Activated CD8-positive, alpha-beta memory T cell treated with anti-CD3 and anti-CD28 coated beads, Interleukin-2, amount 50 U/mL, for 24 hours (primary cell): ENCODE data around the gene CCDC136.

Experiments used
- DNase-seq: peaks from one replicate; pipeline ENCODE4 v3.0.0-alpha.2; 2020; ENCODE audit errors: extremely low read depth

CCDC136 gene

DNA sequence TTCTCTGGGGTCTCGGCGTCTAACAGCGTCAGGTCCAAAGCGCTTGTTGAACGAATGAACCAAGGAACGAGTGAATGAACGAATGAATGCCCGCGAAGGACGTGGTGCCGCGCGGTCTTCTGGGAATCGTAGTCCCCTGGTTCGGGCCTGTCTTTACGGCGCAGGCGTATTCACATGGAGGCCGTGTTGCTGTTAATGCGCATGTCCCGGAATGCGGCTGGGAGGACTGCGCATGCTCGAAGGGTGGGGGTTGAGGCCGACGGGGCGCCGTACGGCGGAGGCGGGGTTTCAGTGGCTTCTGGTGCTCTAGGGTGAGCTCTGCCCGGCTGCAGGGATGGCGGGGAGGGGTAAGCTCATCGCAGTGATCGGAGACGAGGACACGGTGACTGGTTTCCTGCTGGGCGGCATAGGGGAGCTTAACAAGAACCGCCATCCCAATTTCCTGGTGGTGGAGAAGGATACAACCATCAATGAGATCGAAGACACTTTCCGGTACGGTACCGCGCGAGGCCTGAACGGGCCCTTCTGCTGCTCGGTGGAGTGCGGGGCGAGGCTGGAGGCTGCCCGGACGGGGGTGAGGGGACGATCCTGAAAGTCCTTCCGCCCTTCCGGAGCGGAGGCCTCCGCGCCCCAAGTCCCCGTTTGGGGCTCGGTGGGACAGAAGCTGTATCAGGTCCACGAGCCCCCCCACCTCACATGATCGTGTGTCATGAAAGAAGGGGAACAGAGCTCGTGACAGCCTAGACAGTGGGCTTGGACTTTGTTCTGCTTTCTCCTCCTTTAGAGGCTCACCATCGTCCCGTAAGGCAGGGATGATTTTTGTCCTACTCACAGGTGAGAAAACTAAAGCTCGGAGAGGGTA, 71.0 kb downstream of the CCDC136 start, which contains the start of gene ATP6V1F:
TSS of gene ATP6V1F (plus strand) at position 286 of the 862 bp plus-strand sequence. CDS start at position 335, 49 bp downstream.
- DNase-seq, result peak; percentile 95

DNA sequence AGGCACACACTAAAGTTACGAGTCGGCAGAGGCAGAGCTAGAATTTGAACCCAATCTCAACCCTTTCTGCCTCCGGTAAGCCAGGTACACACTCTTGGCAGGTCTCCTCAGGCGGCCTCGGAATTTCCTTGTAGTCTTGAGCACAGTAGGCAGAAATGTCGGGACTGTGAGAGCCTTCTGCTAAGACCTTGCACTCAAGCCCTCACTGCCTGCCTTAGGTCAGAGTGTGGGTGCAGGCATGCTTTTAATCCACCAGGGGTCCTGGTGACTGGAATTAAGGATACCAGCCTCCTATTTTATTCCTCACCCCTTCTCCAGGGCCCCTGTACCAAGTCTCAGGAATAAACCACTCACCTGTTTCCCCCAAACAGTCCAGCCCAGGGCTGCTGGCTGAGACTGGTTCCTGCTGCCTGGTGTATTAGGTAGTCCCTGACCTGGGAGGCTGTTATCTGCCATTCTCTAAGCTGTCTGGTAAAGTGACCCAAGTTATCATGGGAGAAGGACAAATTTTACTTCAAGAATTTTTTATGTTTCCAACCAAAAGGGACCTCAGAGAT, 71.7 kb downstream of the CCDC136 start:
- DNase-seq, result no peak

DNA sequence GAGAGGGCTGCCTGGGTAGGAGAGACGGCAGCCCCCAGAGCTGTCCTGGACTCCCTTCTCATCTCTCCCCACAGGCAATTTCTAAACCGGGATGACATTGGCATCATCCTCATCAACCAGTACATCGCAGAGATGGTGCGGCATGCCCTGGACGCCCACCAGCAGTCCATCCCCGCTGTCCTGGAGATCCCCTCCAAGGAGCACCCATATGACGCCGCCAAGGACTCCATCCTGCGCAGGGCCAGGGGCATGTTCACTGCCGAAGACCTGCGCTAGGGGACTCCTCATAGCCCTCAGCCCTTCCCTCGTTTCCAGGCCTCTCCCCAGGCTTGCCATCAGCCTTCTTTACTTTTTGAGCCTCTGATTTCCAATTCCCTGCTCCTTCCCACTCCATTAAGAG, 73.5 kb downstream of the CCDC136 start:
- no peak for DNase-seq

DNA sequence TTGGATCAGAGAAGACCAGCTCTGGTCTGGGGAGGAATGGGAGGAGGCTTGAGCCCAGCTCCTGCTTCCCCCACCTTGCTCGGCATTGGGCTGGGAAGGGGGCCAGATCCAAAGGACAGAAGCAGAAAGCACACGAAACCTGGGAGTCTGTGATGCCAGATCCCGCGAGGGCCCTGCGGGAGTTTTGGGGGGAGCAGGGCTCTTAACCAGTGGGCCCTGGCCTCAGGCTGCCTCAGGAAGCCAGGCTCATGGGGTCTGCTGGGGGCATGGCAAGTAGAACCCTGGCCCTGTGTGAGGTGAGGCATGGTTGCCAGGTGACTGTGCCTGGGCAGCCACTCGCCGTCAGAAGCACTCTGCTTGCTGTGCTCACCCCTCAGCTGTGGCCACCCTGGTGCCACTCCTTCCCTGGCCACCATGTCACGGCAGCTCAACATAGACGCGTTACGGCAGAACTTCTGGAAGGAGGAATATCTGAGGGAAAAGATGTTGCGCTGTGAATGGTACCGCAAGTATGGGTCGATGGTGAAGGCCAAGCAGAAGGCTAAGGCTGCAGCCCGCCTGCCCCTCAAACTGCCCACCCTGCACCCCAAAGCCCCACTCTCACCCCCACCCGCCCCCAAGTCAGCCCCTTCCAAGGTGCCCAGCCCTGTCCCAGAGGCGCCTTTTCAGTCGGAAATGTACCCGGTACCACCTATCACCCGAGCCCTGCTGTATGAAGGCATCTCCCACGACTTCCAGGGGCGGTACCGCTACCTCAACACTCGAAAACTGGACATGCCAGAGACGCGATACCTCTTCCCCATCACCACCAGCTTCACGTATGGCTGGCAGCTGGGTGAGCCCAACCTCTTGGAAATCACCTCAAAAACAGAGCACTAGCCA, 74.5 kb downstream of the CCDC136 start:
- DNase-seq, result no peak

GRCh38 chr7:128867241-128867640, 75.5 kb downstream of the CCDC136 start:
- no peak for DNase-seq

DNA sequence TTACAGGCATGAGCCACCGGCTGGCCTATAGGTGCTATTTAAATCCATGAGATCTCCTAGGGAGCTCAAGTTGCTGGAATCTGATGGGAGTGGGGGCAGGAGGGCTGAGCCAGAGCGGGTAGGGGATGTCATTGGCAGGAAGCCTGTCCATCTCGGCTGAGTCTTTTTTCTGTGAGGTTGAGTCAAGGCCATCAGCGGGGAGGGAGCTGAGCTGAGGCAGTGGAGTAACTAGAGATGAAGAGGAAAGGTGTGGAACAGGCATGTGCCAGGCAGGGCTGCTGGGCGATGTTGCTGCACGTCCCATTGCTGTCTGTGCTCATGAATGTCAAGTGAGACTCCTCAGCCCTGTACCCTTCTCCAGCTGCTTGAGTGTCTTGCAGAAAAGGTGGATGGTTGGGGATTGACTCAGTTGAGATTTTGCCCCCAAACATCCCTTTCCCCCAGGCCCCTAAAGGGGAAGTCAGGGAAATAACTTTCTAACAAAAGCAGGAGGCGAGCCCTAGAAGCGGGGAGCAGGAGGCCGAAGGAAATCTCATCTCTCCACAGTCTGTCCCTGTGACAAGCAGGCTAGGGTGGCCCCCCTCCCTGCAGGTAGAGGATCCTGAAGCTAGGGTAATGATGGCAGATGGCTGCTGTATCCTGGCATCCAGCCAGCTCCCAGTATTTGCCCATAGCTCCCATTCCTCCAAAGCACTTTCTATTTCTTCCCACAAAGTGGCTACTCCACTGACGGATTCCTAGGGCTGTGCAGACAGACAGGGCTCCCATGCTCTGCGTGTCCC, 76.3 kb downstream of the CCDC136 start:
- no peak for DNase-seq

GRCh38 chr7:128868624-128869137, 76.9 kb downstream of the CCDC136 start:
- no peak for DNase-seq

- no peak for DNase-seq
Observed at GRCh38 chr7:128869138-128869943, 77.6 kb downstream of the CCDC136 start.

DNA sequence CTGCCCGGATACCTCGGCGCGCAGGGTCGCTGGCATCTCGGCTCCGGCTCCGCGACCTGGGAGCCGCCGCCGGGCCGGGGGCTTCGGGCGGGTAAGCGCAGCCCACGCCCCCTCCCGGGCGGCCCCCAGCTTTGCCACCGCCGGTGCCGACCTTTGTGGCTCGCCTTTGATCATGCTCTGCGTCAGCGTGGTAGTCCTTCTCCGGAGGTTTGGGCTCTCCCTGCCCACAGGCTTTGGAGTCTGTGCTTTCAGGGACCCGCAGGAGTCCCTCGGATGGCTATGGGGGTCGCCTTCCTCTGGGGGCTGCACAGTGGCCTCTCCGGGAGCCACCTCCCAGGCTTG, 78.1 kb downstream of the CCDC136 start:
- DNase-seq, result no peak

GRCh38 chr7:128871050-128871449, 79.3 kb downstream of the CCDC136 start:
- no peak for DNase-seq
